HEK293 (cell line): Measurements from ENCODE around the gene THAP4.

ENCODE experiments used
- CTCF ChIA-PET: fragments of 350-600 bp; formaldehyde crosslinking; extraction: SDS; loops from one replicate; lab custom pipeline; 2021; ENCODE audit warnings: antibody characterized with exemption; lab: Yijun Ruan, JAX
- POLR2A ChIA-PET: fragments of 300-600 bp; formaldehyde crosslinking; extraction: SDS; loops from one replicate; lab custom pipeline; 2020; ENCODE audit warnings: antibody characterized with exemption, inconsistent platforms; lab: Yijun Ruan, JAX
- H3K27ac ChIP-seq: fragments of 200-500 bp; sonication (Bioruptor generic); 2 replicates; pipeline ENCODE4 v1.5.1; 2014; ENCODE audit warnings: low read depth, low read length, control low read depth, inconsistent platforms; ENCODE audit errors: extremely low read depth
- H3K36me3 ChIP-seq, 2 experiments: fragments of 200-500 bp in 1 of 2; sonication (Bioruptor generic) in 1 of 2; 1 replicate in 1 of 2; 2 replicates in 1 of 2; pipeline ENCODE4 v1.5.1; 2014 to 2017; ENCODE audit warnings: inconsistent platforms in 2 of 2, low read length in 2 of 2; ENCODE audit not compliant: control insufficient read depth in 2 of 2, insufficient read depth in 1 of 2
- H3K4me1 ChIP-seq: fragments of 200-500 bp; sonication (Bioruptor generic); 2 replicates; pipeline ENCODE4 v1.5.1; 2014; ENCODE audit warnings: mild to moderate bottlenecking, low read length, inconsistent platforms; ENCODE audit not compliant: control insufficient read depth, insufficient read depth
- H3K4me3 ChIP-seq: 2 replicates; pipeline ENCODE4 v1.5.1; 2011; ENCODE audit warnings: low read depth, mild to moderate bottlenecking, control low read depth, low read length, moderate library complexity
- H3K9me3 ChIP-seq: fragments of 200-500 bp; sonication (Bioruptor generic); 2 replicates; pipeline ENCODE4 v1.5.1; 2014; ENCODE audit warnings: low read depth, low read length, inconsistent platforms; ENCODE audit not compliant: control insufficient read depth, insufficient read depth
- HOXD13 ChIP-seq: sonication (generic); formaldehyde crosslinking; IDR thresholded peaks from 2 replicates; pipeline ENCODE4 v1.8.0; 2022; ENCODE audit warnings: missing genetic modification reagents, borderline replicate concordance
- KLF16 ChIP-seq: fragments of 450-650 bp; formaldehyde crosslinking; IDR thresholded peaks from 2 replicates; pipeline ENCODE4 v1.5.1; 2017; ENCODE audit warnings: missing biosample characterization, missing genetic modification characterization
- OVOL3 ChIP-seq: fragments of 450-650 bp; formaldehyde crosslinking; IDR thresholded peaks from 2 replicates; pipeline ENCODE4 v1.5.1; 2016; ENCODE audit warnings: missing biosample characterization, missing genetic modification characterization
- REST ChIP-seq: fragments of 450-650 bp; formaldehyde crosslinking; IDR thresholded peaks from 2 replicates; pipeline ENCODE4 v1.5.1; 2016; ENCODE audit warnings: missing biosample characterization, missing genetic modification characterization
- SP3 ChIP-seq: fragments of 450-650 bp; formaldehyde crosslinking; IDR thresholded peaks from 2 replicates; pipeline ENCODE4 v1.5.1; 2016; ENCODE audit warnings: missing biosample characterization, missing genetic modification characterization
- ZBTB20 ChIP-seq: fragments of 450-650 bp; formaldehyde crosslinking; IDR thresholded peaks from 2 replicates; pipeline ENCODE4 v1.5.1; 2016; ENCODE audit warnings: missing biosample characterization, missing genetic modification characterization
- ZBTB7A ChIP-seq: fragments of 450-650 bp; formaldehyde crosslinking; IDR thresholded peaks from 2 replicates; pipeline ENCODE4 v1.5.1; 2016; ENCODE audit warnings: low read depth, missing biosample characterization, missing genetic modification characterization
- ZNF175 ChIP-seq: fragments of 450-650 bp; formaldehyde crosslinking; IDR thresholded peaks from 2 replicates; pipeline ENCODE4 v1.5.1; 2016; ENCODE audit warnings: missing biosample characterization, missing genetic modification characterization
- ZNF223 ChIP-seq: fragments of 450-650 bp; formaldehyde crosslinking; IDR thresholded peaks from 2 replicates; pipeline ENCODE4 v1.5.1; 2016; ENCODE audit warnings: missing biosample characterization, missing genetic modification characterization
- ZNF266 ChIP-seq: fragments of 450-650 bp; formaldehyde crosslinking; IDR thresholded peaks from 2 replicates; pipeline ENCODE4 v1.5.1; 2016; ENCODE audit warnings: missing biosample characterization, missing genetic modification characterization, low read depth
- ZNF274 ChIP-seq, 2 experiments: fragments of 200-500 bp in 1 of 2; fragments of 450-650 bp in 1 of 2; sonication (Bioruptor generic) in 1 of 2; formaldehyde crosslinking in 1 of 2; IDR thresholded peaks; 2 replicates each; pipeline versions ENCODE4 v1.5.1 to v1.6.1; 2014 to 2016; ENCODE audit warnings: borderline replicate concordance in 1 of 2, inconsistent platforms in 1 of 2, low read length in 1 of 2, missing biosample characterization in 1 of 2, missing genetic modification characterization in 1 of 2
- ZNF324 ChIP-seq: fragments of 450-650 bp; formaldehyde crosslinking; IDR thresholded peaks from 2 replicates; pipeline ENCODE4 v1.5.1; 2016; ENCODE audit warnings: missing biosample characterization, missing genetic modification characterization
- ZNF398 ChIP-seq: fragments of 450-650 bp; formaldehyde crosslinking; IDR thresholded peaks from 2 replicates; pipeline ENCODE4 v1.5.1; 2017; ENCODE audit warnings: missing biosample characterization, missing genetic modification characterization
- ZNF433 ChIP-seq: fragments of 450-650 bp; formaldehyde crosslinking; IDR thresholded peaks from 2 replicates; pipeline ENCODE4 v1.5.1; 2016; ENCODE audit warnings: missing biosample characterization, missing genetic modification characterization, low read depth
- ZNF473 ChIP-seq: fragments of 450-650 bp; formaldehyde crosslinking; IDR thresholded peaks from 2 replicates; pipeline ENCODE4 v1.5.1; 2017; ENCODE audit warnings: missing biosample characterization, missing genetic modification characterization
- ZNF548 ChIP-seq: fragments of 450-650 bp; formaldehyde crosslinking; IDR thresholded peaks from 2 replicates; pipeline ENCODE4 v1.5.1; 2016; ENCODE audit warnings: missing biosample characterization, missing genetic modification characterization
- ZNF585B ChIP-seq: fragments of 450-650 bp; formaldehyde crosslinking; IDR thresholded peaks from 2 replicates; pipeline ENCODE4 v1.5.1; 2016; ENCODE audit warnings: missing biosample characterization, missing genetic modification characterization
- ZNF660 ChIP-seq: fragments of 450-650 bp; IDR thresholded peaks from 2 replicates; pipeline ENCODE4 v1.5.1; 2018; ENCODE audit warnings: missing biosample characterization, mild to moderate bottlenecking, missing genetic modification characterization
- ZNF677 ChIP-seq: fragments of 450-650 bp; IDR thresholded peaks from 2 replicates; pipeline ENCODE4 v1.5.0; 2018; ENCODE audit warnings: missing biosample characterization, mild to moderate bottlenecking, missing genetic modification characterization, moderate library complexity
- ZNF707 ChIP-seq: fragments of 450-650 bp; formaldehyde crosslinking; IDR thresholded peaks from 2 replicates; pipeline ENCODE4 v1.5.1; 2016; ENCODE audit warnings: missing biosample characterization, missing genetic modification characterization
- ZNF785 ChIP-seq: fragments of 450-650 bp; formaldehyde crosslinking; IDR thresholded peaks from 2 replicates; pipeline ENCODE4 v1.5.1; 2016; ENCODE audit warnings: missing biosample characterization, missing genetic modification characterization
- ZSCAN23 ChIP-seq: fragments of 450-650 bp; formaldehyde crosslinking; IDR thresholded peaks from 2 replicates; pipeline ENCODE4 v1.5.1; 2016; ENCODE audit warnings: missing biosample characterization, missing genetic modification characterization
- TF ChIP-seq, protein P1 (sequence below): fragments of 450-650 bp; formaldehyde crosslinking; IDR thresholded peaks from 2 replicates; pipeline ENCODE4 v1.5.1; 2016; ENCODE audit warnings: missing biosample characterization, missing genetic modification characterization
- TF ChIP-seq, protein P2 (sequence below): fragments of 450-650 bp; formaldehyde crosslinking; IDR thresholded peaks from 2 replicates; pipeline ENCODE4 v1.5.0; 2017; ENCODE audit warnings: missing biosample characterization, missing genetic modification characterization, borderline replicate concordance
- TF ChIP-seq, protein P3 (sequence below): fragments of 450-650 bp; formaldehyde crosslinking; IDR thresholded peaks from 2 replicates; pipeline ENCODE4 v1.5.1; 2016; ENCODE audit warnings: missing biosample characterization, missing genetic modification characterization

Gene THAP4

GRCh38 chr2:241603686-241604085, 33.3 kb downstream of the THAP4 start (continued):
- TF ChIP-seq, protein P1, sequence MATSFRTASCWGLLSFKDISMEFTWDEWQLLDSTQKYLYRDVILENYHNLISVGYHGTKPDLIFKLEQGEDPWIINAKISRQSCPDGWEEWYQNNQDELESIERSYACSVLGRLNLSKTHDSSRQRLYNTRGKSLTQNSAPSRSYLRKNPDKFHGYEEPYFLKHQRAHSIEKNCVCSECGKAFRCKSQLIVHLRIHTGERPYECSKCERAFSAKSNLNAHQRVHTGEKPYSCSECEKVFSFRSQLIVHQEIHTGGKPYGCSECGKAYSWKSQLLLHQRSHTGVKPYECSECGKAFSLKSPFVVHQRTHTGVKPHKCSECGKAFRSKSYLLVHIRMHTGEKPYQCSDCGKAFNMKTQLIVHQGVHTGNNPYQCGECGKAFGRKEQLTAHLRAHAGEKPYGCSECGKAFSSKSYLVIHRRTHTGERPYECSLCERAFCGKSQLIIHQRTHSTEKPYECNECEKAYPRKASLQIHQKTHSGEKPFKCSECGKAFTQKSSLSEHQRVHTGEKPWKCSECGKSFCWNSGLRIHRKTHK (tag by site-specific recombination), result no peak
- TF ChIP-seq ZNF548 (tag by site-specific recombination), result no peak

- peaks cover 33 to 89% of the 10 kb centered on the region in 2 experiments; a peak in 2 of 3 replicates for H3K36me3 ChIP-seq
- no peaks in the 10 kb centered on the region for H3K4me1 ChIP-seq
- TF ChIP-seq ZNF785 (tag by site-specific recombination), result no peak
- TF ChIP-seq ZNF433 (tag by site-specific recombination), result no peak
- TF ChIP-seq ZNF585B (tag by site-specific recombination), result no peak
- TF ChIP-seq, protein P2, sequence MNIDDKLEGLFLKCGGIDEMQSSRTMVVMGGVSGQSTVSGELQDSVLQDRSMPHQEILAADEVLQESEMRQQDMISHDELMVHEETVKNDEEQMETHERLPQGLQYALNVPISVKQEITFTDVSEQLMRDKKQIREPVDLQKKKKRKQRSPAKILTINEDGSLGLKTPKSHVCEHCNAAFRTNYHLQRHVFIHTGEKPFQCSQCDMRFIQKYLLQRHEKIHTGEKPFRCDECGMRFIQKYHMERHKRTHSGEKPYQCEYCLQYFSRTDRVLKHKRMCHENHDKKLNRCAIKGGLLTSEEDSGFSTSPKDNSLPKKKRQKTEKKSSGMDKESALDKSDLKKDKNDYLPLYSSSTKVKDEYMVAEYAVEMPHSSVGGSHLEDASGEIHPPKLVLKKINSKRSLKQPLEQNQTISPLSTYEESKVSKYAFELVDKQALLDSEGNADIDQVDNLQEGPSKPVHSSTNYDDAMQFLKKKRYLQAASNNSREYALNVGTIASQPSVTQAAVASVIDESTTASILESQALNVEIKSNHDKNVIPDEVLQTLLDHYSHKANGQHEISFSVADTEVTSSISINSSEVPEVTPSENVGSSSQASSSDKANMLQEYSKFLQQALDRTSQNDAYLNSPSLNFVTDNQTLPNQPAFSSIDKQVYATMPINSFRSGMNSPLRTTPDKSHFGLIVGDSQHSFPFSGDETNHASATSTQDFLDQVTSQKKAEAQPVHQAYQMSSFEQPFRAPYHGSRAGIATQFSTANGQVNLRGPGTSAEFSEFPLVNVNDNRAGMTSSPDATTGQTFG (tag by site-specific recombination), result no peak
- no peak for TF ChIP-seq HOXD13
- no peak for TF ChIP-seq ZNF274 (IDR thresholded peaks at IDR 0.05; ENCODE audit: low read length)
- no peak for TF ChIP-seq ZNF274 (tag by site-specific recombination; IDR thresholded peaks at IDR 0.05; ENCODE audit: borderline replicate concordance)
- TF ChIP-seq ZNF660, result no peak
- no peak for TF ChIP-seq REST (tag by site-specific recombination)
- ChIA-PET CTCF (no interaction called here), POLR2A (no interaction called here)
- H3K9me3 ChIP-seq, result no peaks in the 10 kb centered on the region
- H3K27ac ChIP-seq, result no peak overlapping the region
- no peak overlapping the region for H3K4me3 ChIP-seq
Observed at GRCh38 chr2:241602720-241603119, 34.2 kb downstream of the THAP4 start.

DNA sequence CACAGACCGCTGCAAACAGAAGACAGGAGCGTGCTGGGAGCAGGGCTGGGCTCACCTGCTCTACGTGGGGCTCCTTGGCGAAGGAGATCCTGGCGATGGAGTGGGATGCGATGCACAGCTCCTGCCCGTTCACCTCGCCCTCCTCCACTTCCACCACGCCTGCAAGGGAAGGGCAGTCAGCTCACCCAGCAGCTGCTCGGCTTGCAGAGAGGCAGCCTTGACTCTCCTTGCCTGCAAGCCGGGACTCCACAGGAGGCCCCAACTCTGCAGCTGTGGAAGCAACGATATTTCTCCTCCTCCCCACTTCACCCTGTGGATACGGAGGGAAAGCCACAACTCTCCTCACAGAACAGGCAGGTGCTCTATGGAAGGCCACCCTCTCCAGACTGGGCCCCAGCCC, 35.1 kb downstream of the THAP4 start:
- CTCF ChIA-PET, result interaction anchor here (0.6 kb wide), 1 partner anchor 385 kb away, joined by 3 read pairs; no protein-coding TSS in a partner anchor
- Histone ChIP-seq H3K36me3 (peaks cover 33 to 86% of the 10 kb centered on the region in 2 experiments; a peak in 2 of 3 replicates), H3K27ac (no peak overlapping the region), H3K4me3 (no peak overlapping the region), H3K4me1 (no peaks in the 10 kb centered on the region), H3K9me3 (no peaks in the 10 kb centered on the region)
- POLR2A ChIA-PET, result no interaction called here
- no peak for TF ChIP-seq OVOL3
- TF ChIP-seq ZNF324, result no peak
- no peak for TF ChIP-seq ZNF223 (tag by site-specific recombination)
- no peak for TF ChIP-seq ZNF266 (tag by site-specific recombination)
- TF ChIP-seq ZNF175, result no peak
- no peak for TF ChIP-seq ZBTB7A (tag by site-specific recombination)
- TF ChIP-seq ZBTB20 (tag by site-specific recombination), result no peak
- no peak for TF ChIP-seq ZNF707 (tag by site-specific recombination)
- TF ChIP-seq KLF16 (tag by site-specific recombination), result no peak
- no peak for TF ChIP-seq ZNF398 (tag by site-specific recombination)
- no peak for TF ChIP-seq ZSCAN23 (tag by site-specific recombination)
- TF ChIP-seq SP3 (tag by site-specific recombination), result no peak
- TF ChIP-seq ZNF473 (tag by site-specific recombination), result no peak
- TF ChIP-seq ZNF677 (tag by site-specific recombination), result no peak
- TF ChIP-seq, protein P3, sequence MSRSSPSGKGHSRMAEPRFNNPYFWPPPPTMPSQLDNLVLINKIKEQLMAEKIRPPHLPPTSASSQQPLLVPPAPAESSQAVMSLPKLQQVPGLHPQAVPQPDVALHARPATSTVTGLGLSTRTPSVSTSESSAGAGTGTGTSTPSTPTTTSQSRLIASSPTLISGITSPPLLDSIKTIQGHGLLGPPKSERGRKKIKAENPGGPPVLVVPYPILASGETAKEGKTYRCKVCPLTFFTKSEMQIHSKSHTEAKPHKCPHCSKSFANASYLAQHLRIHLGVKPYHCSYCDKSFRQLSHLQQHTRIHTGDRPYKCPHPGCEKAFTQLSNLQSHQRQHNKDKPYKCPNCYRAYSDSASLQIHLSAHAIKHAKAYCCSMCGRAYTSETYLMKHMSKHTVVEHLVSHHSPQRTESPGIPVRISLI, result no peak
